Adrenal gland (tissue), 12 donors: ENCODE results near the gene MAPK10. TPM values are rescaled to one million over a fixed set of nuclear protein-coding genes. Genes with fewer than 3 reads are reported as not detected.

Experiments
- DNase-seq, 7 donors: peaks; one replicate each; pipeline ENCODE4 v3.0.0-alpha.2; 2019 to 2020
- H3K27ac ChIP-seq, 5 donors: fragments of 200-600 bp; sonication (generic) in 4 of 5; 1 replicate in 3 of 5; 2 replicates in 2 of 5; pipeline versions ENCODE4 v1.5.1 to v1.8.0; 2016 to 2020; ENCODE audit warnings: mild to moderate bottlenecking in 1 of 5
- H3K27me3 ChIP-seq: fragments of 200-600 bp; 2 replicates; pipeline ENCODE4 v1.8.0; 2021
- H3K36me3 ChIP-seq, 2 donors: fragments of 200-600 bp; replicated peaks in 1 of 2; 1 replicate in 1 of 2; 2 replicates in 1 of 2; pipeline versions ENCODE4 v1.5.1 to v1.8.0; 2018 to 2022
- H3K4me1 ChIP-seq, 2 donors: fragments of 200-600 bp; replicated peaks in 1 of 2; 1 replicate in 1 of 2; 2 replicates in 1 of 2; pipeline versions ENCODE4 v1.5.1 to v1.8.0; 2018 to 2021
- H3K4me3 ChIP-seq, 4 donors: fragments of 200-600 bp; sonication (generic) in 3 of 4; one replicate each; pipeline ENCODE4 v1.5.1; 2016 to 2018
- H3K9me3 ChIP-seq, 3 donors: fragments of 200-600 bp; sonication (generic) in 1 of 3; replicated peaks in 1 of 3; 1 replicate in 2 of 3; 2 replicates in 1 of 3; pipeline versions ENCODE4 v1.5.1 to v1.8.0; 2016 to 2021
- POLR2A ChIP-seq, 2 donors: fragments of 450-650 bp; IDR thresholded peaks; one replicate each; pipeline ENCODE4 v1.6.1; 2017; ENCODE audit warnings: antibody characterized with exemption in 2 of 2, mild to moderate bottlenecking in 2 of 2, moderate library complexity in 1 of 2
- WGBS, 4 donors: extraction: QIAGEN DNeasy Blood & Tissue Kit in 2 of 4; methylation state at CpG; one replicate each; pipeline versions ENCODE4 v1.1.5 to v1.1.7; 2013 to 2017; 5-methylcytosine and 5-hydroxymethylcytosine counted together
- intact Hi-C, 2 donors: fragments of 100-400 bp; cut with DNase I; formaldehyde crosslinking; loops; one replicate each; pipeline versions ENCODE4 v1.14.1 to v1.15.0; 2022 to 2023
- polyA plus RNA-seq, 3 donors: library from polyadenylated mRNA; stranded (reverse); fragments of 200-250 nt in 2 of 3; fragments of 350-450 nt in 1 of 3; fragmentation: Illumina TruSeq in 1 of 3; extraction: RNeasy Lipid Tissue Mini Kit (QIAGEN cat#74804) in 1 of 3; gene quantifications; one replicate each; pipeline ENCODE4 v1.2.3, GENCODE V29; 2013 to 2014
- small RNA-seq, 2 donors: library from RNA; depleted of rRNA; stranded (forward); fragments of <200 nt; gene quantifications; one replicate each; pipeline ENCODE3, GENCODE V24; 2016
- total RNA-seq, 9 donors: library from RNA; depleted of rRNA in 4 of 9; stranded (reverse); fragments of >200 nt in 4 of 9; fragments of 120-200 nt in 1 of 9; fragmentation: NEBNext Ultra II Directional in 1 of 9; extraction: Animal tissue kit (Norgen Biotek cat#: 25700) in 1 of 9; gene quantifications; one replicate each; pipeline versions ENCODE4 v1.1.0 to v1.2.4, GENCODE V29; 2013 to 2023
- TF ChIP-seq, protein P1 (sequence below), 6 experiments: fragments of 450-650 bp in 4 of 6; fragments of 200-600 bp in 2 of 6; sonication (generic) in 1 of 6; IDR thresholded peaks; 1 replicate in 5 of 6; 2 replicates in 1 of 6; pipeline versions ENCODE4 v1.5.1 to v1.8.0; 2016 to 2021; ENCODE audit warnings: antibody characterized with exemption in 6 of 6, mild to moderate bottlenecking in 2 of 6, moderate library complexity in 1 of 6
- donor health status: healthy with polysubstance abuse.
- donor health status: Bipolar disorder and iron deficiency.
- donor health status: DM: yes; HTN: yes; CAD: no.
- donor health status: DM: no; HTN: no; CAD: no.
- donor health status: DM: no; HTN: no; CAD: no.
- donor health status: DM: yes; HTN: yes; CAD: no.

MAPK10 gene
- total and polyA plus RNA-seq, 12 donors = 11.6 to 160 (median 42.1) TPM

GRCh38 chr4:85942107-85942506 lies 417.7 kb downstream of the MAPK10 start:
- Histone ChIP-seq H3K4me1 (no peaks in the 10 kb centered on the region), H3K27ac (no peak overlapping the region), H3K36me3 (no peaks in the 10 kb centered on the region), H3K9me3 (no peaks in the 10 kb centered on the region), H3K27me3 (no peaks in the 10 kb centered on the region), H3K4me3 (no peak overlapping the region)
- WGBS, 4 donors = 78 to 86% (median 81%) methylated on average over 5 of the region's 5 CpGs
- TF ChIP-seq, protein P1, sequence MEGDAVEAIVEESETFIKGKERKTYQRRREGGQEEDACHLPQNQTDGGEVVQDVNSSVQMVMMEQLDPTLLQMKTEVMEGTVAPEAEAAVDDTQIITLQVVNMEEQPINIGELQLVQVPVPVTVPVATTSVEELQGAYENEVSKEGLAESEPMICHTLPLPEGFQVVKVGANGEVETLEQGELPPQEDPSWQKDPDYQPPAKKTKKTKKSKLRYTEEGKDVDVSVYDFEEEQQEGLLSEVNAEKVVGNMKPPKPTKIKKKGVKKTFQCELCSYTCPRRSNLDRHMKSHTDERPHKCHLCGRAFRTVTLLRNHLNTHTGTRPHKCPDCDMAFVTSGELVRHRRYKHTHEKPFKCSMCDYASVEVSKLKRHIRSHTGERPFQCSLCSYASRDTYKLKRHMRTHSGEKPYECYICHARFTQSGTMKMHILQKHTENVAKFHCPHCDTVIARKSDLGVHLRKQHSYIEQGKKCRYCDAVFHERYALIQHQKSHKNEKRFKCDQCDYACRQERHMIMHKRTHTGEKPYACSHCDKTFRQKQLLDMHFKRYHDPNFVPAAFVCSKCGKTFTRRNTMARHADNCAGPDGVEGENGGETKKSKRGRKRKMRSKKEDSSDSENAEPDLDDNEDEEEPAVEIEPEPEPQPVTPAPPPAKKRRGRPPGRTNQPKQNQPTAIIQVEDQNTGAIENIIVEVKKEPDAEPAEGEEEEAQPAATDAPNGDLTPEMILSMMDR (IDR thresholded peaks at IDR 0.05) = no peak
- TF ChIP-seq POLR2A (IDR thresholded peaks at IDR 0.05) = no peak
- intact Hi-C loops = no loop called here
- DNase-seq = no peak

- TF ChIP-seq, protein P1 (IDR thresholded peaks at IDR 0.05) = no peak
- TF ChIP-seq POLR2A (IDR thresholded peaks at IDR 0.05) = no peak
- Histone ChIP-seq H3K27ac (no peak overlapping the region), H3K36me3 (no peaks in the 10 kb centered on the region), H3K27me3 (no peaks in the 10 kb centered on the region), H3K4me1 (no peaks in the 10 kb centered on the region), H3K4me3 (no peak overlapping the region), H3K9me3 (no peaks in the 10 kb centered on the region)
- intact Hi-C loops = no loop called here
- DNase-seq = no peak
Observed at GRCh38 chr4:85940151-85940550, 419.7 kb downstream of the MAPK10 start.

Small RNAs within 50 kb of the gene (small RNA-seq; reads per million reads assigned to genes)
- gene RN7SKP96 = 0 reads per million in 2 donors

Other genes starting within 250 kb of the MAPK10 start
- 10 to 100 TPM; 12.5 to 22.3 (median 16.6) TPM for gene PTPN13, start 234.3 kb upstream of the MAPK10 start, total RNA-seq
- 10 to 100 TPM in 1 of 3 donors, 1 to 10 TPM in 2; 3.9 to 11.8 (median 5.1) TPM for gene PTPN13, start 234.3 kb upstream of the MAPK10 start, polyA plus RNA-seq